ENCODE results near the gene TASP1.
"Not testable (repeated sequence)": the region's sequence is repeated elsewhere in the genome, so short reads cannot be mapped to it uniquely, and the experiment has no call there.

Gene TASP1

GRCh38 chr20:13625304-13625979, 13.3 kb downstream of the TASP1 start:
- no peak overlapping the region for H3K4me3 ChIP-seq (replicated peaks; ENCODE audit: low read depth, low read length)
- DNase-seq (ENCODE audit: extremely low read depth, low read depth), result no peak
- TF ChIP-seq, protein P1, sequence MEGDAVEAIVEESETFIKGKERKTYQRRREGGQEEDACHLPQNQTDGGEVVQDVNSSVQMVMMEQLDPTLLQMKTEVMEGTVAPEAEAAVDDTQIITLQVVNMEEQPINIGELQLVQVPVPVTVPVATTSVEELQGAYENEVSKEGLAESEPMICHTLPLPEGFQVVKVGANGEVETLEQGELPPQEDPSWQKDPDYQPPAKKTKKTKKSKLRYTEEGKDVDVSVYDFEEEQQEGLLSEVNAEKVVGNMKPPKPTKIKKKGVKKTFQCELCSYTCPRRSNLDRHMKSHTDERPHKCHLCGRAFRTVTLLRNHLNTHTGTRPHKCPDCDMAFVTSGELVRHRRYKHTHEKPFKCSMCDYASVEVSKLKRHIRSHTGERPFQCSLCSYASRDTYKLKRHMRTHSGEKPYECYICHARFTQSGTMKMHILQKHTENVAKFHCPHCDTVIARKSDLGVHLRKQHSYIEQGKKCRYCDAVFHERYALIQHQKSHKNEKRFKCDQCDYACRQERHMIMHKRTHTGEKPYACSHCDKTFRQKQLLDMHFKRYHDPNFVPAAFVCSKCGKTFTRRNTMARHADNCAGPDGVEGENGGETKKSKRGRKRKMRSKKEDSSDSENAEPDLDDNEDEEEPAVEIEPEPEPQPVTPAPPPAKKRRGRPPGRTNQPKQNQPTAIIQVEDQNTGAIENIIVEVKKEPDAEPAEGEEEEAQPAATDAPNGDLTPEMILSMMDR (IDR thresholded peaks at IDR 0.05; ENCODE audit: low read depth, low read length, missing control alignments), result no peak

DNA sequence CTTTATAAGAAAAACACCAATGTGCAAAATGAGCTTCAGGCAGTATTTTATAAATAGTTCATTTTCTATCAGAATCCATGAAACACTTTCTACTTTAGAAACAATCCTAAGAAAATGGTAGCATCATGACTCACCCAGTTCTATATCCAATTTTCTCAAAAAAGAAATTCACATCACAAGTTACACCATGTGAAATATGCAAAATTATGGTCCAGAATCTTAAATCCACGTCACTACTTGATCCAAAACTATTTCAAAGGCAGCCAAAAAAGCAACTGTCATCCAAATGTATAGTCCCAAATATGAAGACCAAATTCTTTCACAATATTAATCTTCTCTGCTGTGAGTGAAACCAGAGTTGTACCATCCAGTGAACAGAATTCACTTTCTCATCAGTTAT, 19.3 kb downstream of the TASP1 start:
- DNase-seq (ENCODE audit: extremely low read depth, low read depth); H3K4me3 ChIP-seq (replicated peaks; ENCODE audit: low read depth, low read length): not testable (repeated sequence)

DNA sequence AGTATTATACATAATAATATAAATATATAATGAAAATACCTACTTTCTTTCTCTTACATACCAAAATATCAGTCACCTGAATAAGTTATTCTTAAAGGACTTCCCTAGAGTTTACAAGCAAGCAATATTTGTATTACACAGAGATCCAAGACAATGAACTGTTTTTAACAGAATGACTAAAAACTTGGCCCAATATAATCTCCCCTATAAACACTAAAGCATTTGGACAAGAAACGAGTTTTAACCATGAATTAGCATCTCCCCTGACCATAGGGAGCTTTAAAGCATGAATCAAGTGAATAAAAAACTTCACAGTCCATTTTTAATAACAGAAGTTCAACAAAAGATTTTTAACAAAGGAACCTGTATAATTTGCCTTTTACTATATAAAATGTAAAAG, 20.3 kb downstream of the TASP1 start:
- H3K4me3 ChIP-seq (replicated peaks; ENCODE audit: low read depth, low read length); DNase-seq (ENCODE audit: extremely low read depth, low read depth): not testable (repeated sequence)

- not testable (repeated sequence) for H3K4me3 ChIP-seq (replicated peaks; ENCODE audit: low read depth, low read length); DNase-seq (ENCODE audit: extremely low read depth, low read depth)
Measured at GRCh38 chr20:13617585-13617984, 21.1 kb downstream of the TASP1 start.

DNA sequence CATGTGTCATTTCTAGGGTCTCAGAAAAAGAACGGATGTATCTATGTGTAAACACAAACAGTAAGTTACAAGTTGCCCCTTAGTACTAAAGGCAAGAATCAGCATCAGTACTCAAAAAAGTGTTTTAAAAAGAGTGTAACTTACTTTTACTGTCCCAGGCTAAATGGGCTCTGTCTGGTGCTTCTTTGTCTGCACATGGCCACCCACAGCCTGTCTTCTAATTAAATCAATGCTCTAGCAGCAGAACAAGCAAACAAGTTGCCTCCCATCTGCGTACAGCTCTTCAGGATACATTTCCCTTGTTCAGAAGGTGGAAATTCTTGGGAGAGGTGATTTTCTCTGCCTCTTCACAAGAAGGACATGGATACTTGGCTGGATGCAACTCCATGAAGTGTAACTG, 22.0 kb downstream of the TASP1 start:
- not testable (repeated sequence) for H3K4me3 ChIP-seq (replicated peaks; ENCODE audit: low read depth, low read length); DNase-seq (ENCODE audit: extremely low read depth, low read depth)

GRCh38 chr20:13613917-13614316, 24.8 kb downstream of the TASP1 start:
- no peak for DNase-seq (ENCODE audit: extremely low read depth, low read depth)
- H3K4me3 ChIP-seq (replicated peaks; ENCODE audit: low read depth, low read length), result no peak overlapping the region
- TF ChIP-seq, protein P1 (IDR thresholded peaks at IDR 0.05; ENCODE audit: low read depth, low read length, missing control alignments), result no peak

DNA sequence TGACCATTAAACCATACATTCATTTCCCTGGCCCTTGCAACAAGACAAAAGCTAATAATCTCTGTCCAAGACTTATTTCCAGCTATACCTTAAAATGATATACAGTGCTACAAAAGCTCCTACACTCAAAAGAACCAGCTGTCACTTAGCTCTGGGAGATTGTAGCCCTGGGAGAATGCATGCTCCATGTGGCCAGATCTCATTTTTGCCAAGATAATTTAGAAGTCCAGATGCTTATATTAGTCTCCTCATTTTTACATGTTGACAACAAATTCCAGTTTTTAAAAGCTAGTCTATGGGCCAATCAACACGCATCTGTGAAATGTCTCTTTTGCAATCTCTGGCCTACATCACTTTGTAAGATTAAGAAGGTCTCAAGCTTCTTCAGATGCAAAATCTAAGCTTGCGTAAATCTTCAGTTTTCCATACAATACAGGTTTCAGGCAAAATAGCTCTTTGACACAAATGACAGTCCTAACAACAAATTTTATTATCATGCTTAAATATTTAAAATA, 27.1 kb downstream of the TASP1 start:
- no peak for DNase-seq (ENCODE audit: extremely low read depth, low read depth)
- TF ChIP-seq, protein P1 (IDR thresholded peaks at IDR 0.05; ENCODE audit: low read depth, low read length, missing control alignments), result no peak
- no peak overlapping the region for H3K4me3 ChIP-seq (replicated peaks; ENCODE audit: low read depth, low read length)

- TF ChIP-seq, protein P1 (IDR thresholded peaks at IDR 0.05; ENCODE audit: low read depth, low read length, missing control alignments), result no peak
- H3K4me3 ChIP-seq (replicated peaks; ENCODE audit: low read depth, low read length), result no peak overlapping the region
- DNase-seq (ENCODE audit: extremely low read depth, low read depth), result no peak
Measured at GRCh38 chr20:13610184-13610583, 28.5 kb downstream of the TASP1 start.

DNA sequence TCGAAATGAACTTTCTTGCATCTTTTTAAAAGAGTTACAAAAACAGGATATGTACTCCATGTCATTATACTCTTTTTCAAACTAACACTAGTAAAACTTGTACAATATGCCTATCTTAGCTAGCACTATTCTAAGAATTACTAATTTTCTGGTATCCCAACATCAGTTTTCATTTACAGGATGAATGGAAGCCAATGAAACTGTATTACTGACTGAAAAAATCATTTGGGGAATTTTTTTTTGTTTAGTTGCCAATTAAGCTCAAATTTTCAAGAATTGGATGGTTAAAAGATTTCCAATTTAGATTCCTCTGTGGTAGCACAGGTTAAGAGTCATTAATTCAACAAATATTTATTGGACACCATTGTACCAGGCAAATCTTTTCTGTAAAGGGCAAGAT, 30.7 kb downstream of the TASP1 start:
- no peak overlapping the region for H3K4me3 ChIP-seq (replicated peaks; ENCODE audit: low read depth, low read length)
- TF ChIP-seq, protein P1 (IDR thresholded peaks at IDR 0.05; ENCODE audit: low read depth, low read length, missing control alignments), result no peak
- DNase-seq (ENCODE audit: extremely low read depth, low read depth), result no peak

DNA sequence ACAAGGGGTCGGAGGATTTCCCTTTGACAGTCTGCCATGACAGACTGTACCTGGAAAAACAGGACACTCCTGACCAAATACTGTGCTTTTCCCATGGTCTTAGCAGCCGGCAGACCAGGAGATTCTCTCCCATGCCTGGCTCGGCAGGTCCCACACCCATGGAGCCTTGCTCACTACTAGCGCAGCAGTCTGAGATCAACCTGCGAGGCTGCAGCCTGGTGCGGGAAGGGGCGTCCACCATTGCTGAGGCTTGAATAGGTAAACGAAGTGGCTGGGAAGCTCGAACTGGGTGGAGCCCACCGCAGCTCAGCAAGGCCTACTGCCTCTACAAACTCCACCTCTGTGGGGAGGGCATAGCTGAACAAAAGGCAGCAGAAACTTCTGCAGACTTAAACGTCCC, 45.3 kb downstream of the TASP1 start:
- not testable (repeated sequence) for H3K4me3 ChIP-seq (replicated peaks; ENCODE audit: low read depth, low read length); DNase-seq (ENCODE audit: extremely low read depth, low read depth)
